GM18526 (cell line): ENCODE data around the gene CDC25B.

Experiments used
- POLR2A ChIP-seq: IDR thresholded peaks from 3 replicates; pipeline ENCODE4 v1.6.1; 2011; ENCODE audit not compliant: insufficient read length; ENCODE audit errors: extremely low read depth

CDC25B gene

DNA sequence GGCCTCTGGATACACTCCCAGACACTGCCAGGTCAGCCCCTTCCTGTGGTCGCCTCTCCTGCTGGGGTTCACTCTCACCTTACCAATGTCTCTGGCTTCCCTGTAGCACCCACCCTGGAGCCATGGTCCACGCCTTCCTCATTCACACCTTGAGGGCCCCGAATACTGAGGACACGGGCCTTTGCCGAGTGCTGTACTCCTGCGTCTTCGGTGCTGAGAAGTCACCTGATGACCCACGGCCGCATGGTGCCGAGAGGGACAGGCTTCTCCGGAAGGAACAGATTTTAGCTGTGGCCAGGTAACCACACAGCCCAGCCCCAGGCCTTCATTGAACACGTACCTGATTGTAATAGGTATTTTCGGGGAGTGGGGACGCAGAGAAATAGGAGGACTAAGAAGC, 25.9 kb downstream of the CDC25B start:
- TF ChIP-seq POLR2A = no peak

DNA sequence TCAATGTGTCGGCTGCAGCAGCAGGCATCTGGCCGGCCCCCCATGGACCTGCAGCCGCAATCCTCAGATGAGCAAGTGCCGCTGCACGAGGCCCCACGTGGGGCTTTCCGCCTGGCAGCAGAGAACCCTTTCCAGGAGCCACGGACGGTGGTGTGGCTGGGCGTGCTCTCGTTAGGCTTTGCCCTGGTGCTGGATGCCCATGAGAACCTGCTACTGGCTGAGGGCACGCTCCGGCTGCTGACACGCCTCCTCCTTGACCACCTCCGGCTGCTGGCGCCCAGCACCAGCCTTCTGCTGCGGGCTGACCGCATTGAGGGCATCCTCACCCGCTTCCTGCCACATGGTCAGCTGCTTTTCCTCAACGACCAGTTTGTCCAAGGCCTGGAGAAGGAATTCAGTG, 27.8 kb downstream of the CDC25B start:
- TF ChIP-seq POLR2A = no peak

DNA sequence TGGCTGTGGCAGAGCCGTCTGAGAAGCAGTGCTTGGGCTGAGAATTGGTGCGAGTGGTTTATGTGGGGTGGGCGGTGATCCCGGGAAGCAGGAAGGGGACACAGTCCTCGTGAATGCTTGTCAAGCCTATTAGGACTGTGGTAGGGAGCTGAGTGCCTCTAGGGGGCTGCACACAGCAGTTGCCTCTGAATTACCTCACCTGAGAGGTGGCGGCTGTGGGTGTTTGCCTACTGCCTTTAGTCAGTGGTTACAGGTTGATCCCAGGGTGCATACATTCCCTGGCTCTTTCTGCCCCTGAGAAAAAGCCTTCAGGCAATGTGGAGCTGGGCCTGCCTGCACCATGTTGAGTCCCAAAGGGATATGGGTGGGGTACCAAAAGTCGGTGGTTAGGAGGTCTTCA, 29.4 kb downstream of the CDC25B start:
- no peak for TF ChIP-seq POLR2A

DNA sequence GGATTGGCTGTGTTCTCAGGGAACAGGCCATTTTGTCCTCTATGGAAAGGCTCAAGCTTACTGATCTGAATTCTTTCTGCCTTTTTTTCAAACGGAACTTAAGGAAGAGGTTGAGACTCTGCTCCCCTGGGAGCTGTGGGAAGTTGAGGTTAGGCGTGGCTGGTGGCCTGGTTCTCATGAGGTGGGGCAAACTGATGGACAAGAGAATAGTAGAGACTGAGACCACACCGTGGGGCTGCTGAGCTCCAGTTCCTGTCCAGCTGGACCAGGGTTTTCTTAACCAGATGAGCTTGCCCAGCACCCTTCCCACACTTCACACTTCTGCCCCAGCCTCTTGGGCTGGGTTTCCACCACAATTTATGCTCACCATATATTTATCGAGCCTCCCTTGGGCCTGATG, 30.3 kb downstream of the CDC25B start:
- no peak for TF ChIP-seq POLR2A

DNA sequence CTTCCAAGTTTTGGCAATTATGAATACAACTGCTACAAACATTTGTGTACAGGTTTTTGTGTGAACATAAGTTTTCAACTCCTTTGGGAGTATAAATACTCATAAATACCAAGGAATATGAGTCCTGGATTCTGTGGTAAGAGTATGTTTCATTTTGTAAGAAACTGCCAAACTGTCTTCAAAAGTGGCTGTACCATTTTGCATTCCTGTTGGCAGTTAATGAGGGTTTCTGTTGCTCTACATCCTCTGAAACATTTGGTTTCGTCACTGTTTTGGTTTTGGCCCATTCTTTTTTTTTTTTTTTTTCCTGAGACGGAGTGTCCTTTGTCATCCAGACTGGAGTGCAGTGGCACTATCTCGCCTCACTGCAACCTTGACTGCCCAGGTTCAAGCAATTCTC, 32.7 kb downstream of the CDC25B start:
- no peak for TF ChIP-seq POLR2A

DNA sequence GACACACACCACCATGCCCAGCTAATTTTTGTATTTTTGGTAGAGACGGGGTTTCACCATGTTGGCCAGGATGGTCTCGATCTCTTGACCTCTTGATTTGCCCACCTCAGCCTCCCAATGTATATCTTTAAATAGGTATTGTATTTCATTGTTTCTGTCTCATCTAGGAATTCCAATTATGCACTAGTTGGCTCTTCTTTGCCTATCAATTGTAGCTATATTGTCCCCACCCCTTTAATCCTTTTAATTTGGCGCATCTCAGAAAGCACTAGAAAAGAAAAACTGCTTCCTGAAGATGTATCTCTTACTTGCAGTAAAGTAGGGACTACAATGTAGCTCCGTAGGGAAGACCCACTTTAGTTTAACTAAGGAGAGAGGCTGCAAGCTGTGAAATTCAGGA, 40.0 kb downstream of the CDC25B start:
- no peak for TF ChIP-seq POLR2A

DNA sequence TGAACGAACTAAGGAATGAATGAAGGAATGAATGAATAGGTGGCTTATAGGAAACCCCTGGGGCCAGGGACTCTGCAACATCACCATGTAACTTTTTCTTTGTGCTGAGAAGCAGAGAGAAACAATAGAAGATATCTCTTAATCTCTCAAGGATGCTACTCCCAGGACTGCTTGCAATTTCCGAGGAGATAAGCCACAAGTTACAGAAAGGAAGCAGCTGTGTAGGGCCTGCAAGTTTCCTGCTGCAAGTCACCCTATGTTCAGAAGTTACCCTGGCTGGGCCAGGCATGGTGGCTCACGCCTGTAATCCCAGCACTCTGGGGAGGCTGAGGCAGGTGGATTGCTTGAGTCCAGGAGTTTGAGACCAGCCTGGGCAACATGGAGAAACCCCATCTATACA, 43.2 kb downstream of the CDC25B start:
- no peak for TF ChIP-seq POLR2A

DNA sequence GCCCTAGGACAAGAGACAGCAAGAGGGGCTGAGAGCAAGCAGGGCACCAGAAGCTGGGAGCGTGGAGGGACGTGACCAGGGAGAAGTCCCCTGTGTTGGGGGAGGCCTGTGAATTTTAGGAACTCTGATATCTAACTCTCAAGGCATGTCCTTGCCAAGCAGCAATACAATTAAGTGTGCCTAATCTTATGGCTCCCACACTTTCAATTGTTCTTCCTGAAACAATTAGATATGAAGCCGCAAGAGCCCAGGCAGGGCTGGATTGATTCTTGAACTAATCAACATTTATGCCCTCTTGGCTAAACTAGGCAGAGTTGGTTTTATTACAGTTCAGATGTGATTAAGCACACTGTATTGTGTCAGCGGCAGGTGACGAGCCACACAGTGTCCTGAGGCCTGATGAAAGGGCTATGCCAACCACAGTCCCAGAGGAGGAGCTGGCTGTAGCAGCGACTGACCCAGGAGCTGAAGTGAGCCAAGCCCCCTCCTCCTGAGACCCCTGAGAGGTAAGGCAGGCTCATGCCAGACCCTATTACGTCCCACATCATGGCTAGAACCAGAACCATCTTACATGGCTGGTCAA, 46.3 kb downstream of the CDC25B start:
- no peak for TF ChIP-seq POLR2A

DNA sequence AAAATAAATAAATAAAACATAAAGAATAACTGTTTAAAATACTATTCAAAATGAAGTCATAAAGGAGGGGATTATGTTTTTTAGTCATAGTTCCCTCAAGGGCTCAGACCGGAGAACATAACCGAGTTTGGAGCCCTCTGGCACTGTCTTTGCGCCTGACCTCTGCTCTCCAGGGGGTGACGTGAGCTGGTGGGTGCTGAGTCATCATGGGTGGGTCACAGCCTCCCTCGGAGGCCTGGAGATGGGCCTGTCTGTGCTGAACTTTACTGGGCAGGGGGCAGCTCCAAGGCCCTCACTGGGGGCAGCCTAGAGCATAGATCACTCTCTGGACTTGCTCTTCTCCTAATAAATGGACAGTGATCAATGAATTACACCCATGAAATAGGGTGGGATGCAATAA, 47.4 kb downstream of the CDC25B start:
- TF ChIP-seq POLR2A = no peak

DNA sequence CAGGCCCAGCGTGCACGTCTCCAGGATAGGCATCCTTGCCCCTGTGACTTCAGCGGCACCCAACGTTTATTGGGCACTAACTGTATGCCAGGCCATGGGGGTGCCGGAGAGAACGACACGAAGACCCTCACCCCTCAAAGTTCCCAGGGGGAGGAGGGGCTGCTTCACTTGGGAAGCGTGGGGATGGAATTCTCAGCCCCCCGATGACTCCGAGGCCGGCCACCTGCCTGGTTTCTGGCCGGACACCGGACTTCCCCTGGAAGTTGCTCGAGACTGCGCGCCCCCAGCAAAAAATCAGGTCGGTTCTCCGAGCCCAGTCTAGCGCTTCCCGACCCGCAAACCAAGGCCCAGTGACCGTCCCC, 50.2 kb downstream of the CDC25B start:
- no peak for TF ChIP-seq POLR2A

DNA sequence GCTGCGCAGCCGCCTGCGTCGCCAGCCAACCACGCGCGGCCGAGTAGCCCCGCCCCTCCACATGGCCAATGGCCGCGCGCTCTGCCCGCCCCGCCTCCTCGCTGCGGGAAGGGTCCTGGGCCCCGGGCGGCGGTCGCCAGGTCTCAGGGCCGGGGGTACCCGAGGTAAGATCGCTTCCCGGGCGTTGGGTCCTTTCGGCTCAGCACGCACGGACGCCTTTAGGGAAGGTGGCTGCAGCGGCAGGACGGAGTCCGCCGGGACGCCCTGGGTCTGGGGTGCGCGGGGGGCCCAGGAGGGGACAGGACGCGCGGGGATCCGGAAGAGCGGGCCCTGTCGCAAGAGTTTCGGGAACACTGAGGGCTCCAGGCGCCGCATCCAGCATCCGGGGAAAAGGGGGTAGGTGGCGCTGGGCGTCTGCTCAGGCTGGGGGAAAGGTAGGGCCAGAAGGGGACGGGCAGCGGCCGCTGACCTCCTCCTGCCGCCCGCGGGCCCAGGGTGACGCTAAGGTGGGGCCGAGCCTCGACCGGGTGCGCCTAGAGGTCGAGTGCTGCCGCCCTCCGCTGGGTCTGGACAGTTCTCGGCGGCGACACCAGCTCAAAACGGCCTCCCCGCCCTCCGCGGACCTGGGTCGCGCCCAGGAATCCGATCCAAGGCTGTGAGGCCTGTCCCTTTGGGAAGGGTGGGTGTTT, 50.8 kb downstream of the CDC25B start, which contains the start of gene MAVS:
Gene MAVS (plus strand): TSS at position 95 of the 689 bp plus-strand sequence. CDS start 7,791 bp downstream, outside the sequence.
- peak; percentile 89 for TF ChIP-seq POLR2A

DNA sequence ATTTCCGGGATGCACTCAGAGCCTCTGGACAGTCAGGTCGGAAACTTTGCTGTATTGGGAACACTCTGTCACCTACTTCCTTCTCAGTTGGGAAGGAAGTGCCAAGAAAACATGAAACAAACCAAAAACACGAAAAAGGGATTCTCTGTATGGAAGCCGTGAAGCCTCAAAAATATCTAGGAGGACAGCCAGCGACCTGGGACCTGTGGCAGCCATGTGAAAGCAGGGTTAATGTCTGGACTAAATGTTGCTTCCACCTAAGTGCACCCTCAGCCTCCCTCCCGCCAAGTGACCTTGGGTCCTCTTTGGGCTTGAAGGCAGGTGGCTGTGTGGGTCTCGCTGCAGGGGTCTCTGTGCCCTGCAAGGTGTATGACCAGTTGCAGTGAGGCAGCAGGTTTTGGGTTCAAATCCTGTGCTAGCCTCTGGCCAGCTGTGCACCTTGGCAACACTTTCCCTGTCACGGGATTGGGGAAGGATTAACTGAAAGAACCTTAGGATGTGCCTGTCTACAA, 51.4 kb downstream of the CDC25B start:
- no peak for TF ChIP-seq POLR2A

DNA sequence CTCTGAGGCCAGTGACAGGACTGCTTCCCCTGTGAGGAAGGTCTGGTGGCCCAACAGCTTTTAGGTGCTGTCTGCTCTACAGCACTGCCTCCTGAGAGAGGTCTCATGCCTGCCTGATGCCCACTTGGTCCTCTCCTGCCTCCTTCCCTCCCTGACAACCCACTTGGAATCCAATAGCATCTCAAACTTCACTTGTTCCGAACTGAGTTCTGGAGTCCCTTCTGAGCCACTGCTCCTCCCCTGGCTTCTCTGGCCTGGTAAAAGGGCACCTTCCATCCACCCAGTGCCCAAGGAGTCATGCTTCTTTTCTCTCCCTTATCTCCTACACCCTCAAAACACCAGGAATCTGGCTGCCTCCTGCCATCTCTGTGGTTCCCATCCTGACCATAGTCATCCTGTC, 52.5 kb downstream of the CDC25B start:
- no peak for TF ChIP-seq POLR2A

DNA sequence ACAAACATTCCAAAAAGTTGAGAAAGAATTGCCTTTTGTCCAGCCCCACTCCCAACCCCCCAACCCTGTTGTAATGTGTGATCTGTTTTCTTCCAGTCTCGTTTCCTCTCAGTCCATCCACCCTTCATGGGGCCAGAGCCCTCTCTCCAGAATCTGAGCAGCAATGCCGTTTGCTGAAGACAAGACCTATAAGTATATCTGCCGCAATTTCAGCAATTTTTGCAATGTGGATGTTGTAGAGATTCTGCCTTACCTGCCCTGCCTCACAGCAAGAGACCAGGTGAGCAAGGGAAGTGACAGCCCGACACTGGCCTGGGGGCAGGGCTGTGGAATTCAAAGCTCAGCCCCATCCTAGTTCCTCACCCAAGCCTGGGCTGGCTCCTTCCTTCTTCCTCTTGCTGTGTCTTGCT, 58.4 kb downstream of the CDC25B start:
- TF ChIP-seq POLR2A = no peak
